PFSK-1 (cell line): ENCODE results near the gene ZNF581.

ENCODE experiments used
- TAF1 ChIP-seq: IDR thresholded peaks from 2 replicates; pipeline ENCODE4 v1.6.1; 2012; ENCODE audit warnings: low read length, control low read depth, borderline replicate concordance; ENCODE audit not compliant: insufficient read depth
- TF ChIP-seq, protein P1 (sequence below), 2 experiments: IDR thresholded peaks; 2 replicates each; pipeline versions ENCODE4 v1.6.1 to v1.8.0; 2011 to 2012; ENCODE audit warnings: low read depth in 2 of 2, low read length in 2 of 2, control low read depth in 1 of 2, inconsistent platforms in 1 of 2, mild to moderate bottlenecking in 1 of 2, moderate library complexity in 1 of 2; ENCODE audit not compliant: insufficient read depth in 1 of 2

DNA sequence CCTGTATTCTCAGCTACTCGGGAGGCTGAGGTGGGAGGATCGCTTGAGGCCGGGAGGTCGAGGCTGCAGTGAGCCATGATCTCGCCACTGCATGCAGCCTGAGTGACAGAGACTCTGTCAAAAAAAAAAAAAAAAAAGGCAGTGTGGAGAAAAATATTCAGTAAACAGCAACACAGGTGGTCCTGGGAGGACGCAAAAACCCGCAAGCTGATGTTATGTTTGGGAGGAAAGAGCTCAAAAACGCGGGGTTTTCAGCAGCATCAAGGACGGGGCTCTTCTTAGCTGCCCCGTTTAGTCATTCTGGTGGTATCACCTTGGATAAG is 18.5 kb upstream of the ZNF581 start:
- TF ChIP-seq, protein P1, sequence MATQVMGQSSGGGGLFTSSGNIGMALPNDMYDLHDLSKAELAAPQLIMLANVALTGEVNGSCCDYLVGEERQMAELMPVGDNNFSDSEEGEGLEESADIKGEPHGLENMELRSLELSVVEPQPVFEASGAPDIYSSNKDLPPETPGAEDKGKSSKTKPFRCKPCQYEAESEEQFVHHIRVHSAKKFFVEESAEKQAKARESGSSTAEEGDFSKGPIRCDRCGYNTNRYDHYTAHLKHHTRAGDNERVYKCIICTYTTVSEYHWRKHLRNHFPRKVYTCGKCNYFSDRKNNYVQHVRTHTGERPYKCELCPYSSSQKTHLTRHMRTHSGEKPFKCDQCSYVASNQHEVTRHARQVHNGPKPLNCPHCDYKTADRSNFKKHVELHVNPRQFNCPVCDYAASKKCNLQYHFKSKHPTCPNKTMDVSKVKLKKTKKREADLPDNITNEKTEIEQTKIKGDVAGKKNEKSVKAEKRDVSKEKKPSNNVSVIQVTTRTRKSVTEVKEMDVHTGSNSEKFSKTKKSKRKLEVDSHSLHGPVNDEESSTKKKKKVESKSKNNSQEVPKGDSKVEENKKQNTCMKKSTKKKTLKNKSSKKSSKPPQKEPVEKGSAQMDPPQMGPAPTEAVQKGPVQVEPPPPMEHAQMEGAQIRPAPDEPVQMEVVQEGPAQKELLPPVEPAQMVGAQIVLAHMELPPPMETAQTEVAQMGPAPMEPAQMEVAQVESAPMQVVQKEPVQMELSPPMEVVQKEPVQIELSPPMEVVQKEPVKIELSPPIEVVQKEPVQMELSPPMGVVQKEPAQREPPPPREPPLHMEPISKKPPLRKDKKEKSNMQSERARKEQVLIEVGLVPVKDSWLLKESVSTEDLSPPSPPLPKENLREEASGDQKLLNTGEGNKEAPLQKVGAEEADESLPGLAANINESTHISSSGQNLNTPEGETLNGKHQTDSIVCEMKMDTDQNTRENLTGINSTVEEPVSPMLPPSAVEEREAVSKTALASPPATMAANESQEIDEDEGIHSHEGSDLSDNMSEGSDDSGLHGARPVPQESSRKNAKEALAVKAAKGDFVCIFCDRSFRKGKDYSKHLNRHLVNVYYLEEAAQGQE (IDR thresholded peaks at IDR 0.05; ENCODE audit: insufficient read depth in 1 of 2, low read depth in 2 of 2, low read length in 2 of 2), result no peak
- no peak for TF ChIP-seq TAF1
